HL-60 (cell line): ENCODE data around the gene SPDYE1.
"Not testable (repeated sequence)": the region's sequence is repeated elsewhere in the genome, so short reads cannot be mapped to it uniquely, and the experiment has no call there.

ENCODE experiments used
- CTCF ChIP-seq: IDR thresholded peaks from one replicate; pipeline ENCODE4 v1.5.1; 2011; ENCODE audit warnings: low read length, control low read depth, inconsistent platforms; ENCODE audit not compliant: insufficient read depth
- GABPA ChIP-seq: IDR thresholded peaks from 2 replicates; pipeline ENCODE4 v1.6.1; 2012; ENCODE audit warnings: low read depth
- POLR2AphosphoS5 ChIP-seq: IDR thresholded peaks from 2 replicates; pipeline ENCODE4 v1.6.1; 2012; ENCODE audit warnings: low read depth
- REST ChIP-seq: IDR thresholded peaks from 2 replicates; pipeline ENCODE4 v1.6.1; 2012; ENCODE audit warnings: low read depth; ENCODE audit not compliant: insufficient replicate concordance
- SPI1 ChIP-seq: IDR thresholded peaks from 2 replicates; pipeline ENCODE4 v1.6.1; 2012; ENCODE audit warnings: low read depth, mild to moderate bottlenecking, borderline replicate concordance

- not testable (repeated sequence) for TF ChIP-seq GABPA, CTCF, REST, POLR2AphosphoS5, SPI1
These were observed 7.6 kb upstream of the SPDYE1 start for GRCh38 chr7:43990011-43990585.
